NCI-H345 (cell line): ENCODE results near the gene ZNF727.
"Not testable (repeated sequence)": the region's sequence is repeated elsewhere in the genome, so short reads cannot be mapped to it uniquely, and the experiment has no call there.

Experiments used
- DNase-seq: peaks from one replicate; lab custom pipeline; 2025; lab: John Stamatoyannopoulos, UW

The ZNF727 gene

DNA sequence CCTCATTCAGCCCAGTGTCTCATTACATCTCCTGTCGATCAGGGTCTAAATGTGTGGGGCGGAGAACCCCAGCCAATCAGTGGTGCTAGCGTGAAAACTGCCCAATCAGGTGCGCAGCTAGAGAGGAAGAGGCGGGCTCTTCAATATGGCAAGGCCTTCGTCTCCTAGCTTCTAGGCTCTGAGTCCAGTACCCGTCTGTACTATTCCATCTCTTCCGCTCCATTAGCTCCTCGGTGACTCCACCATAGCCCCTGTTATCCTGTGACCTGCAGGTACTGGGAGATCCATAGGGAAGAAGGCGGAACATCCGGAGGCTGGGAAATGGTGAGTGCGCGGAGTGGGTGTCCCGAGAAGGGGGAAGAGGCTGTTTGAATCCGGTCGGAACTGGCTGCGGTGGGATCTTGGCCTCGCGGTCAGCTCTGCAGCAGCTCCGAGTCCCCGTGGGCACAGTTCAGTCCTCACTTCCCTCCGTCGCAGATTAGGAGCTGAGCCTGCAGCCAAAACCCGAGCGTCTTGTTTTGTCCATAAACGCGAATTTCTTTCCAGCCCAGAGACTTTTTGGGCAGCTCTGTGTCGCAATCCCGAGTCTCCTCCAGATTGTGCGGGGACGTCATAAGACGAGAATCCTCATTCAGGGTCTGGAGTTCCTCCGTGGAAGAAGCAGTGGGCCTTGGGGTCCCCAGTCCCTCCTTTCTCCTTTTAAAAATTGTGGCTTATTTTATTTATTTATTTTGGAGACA is at the start of gene ZNF727:
Gene ZNF727 (plus strand): TSS at position 134 of the 740 bp plus-strand sequence. CDS start 188 bp downstream, at position 322.
- DNase-seq: no peak

DNA sequence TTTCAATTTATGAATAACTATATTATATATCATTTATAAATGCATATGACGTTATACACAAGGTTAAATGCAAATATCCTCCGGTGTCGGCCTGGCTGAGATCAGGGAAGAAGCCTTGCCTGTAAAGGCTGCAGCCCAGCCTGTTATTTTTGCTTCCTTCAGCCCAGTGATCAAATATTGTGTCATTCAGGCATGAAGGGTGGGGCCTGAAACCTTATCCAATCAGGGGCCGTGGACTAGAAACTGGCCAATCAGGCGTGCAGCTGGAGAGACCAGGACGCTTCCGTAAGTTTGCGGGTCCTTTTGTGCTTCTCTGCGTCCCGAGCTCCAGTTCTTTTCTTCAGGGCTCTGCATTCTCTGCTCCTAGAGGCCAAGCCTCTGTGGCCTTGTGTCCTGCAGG is 46.7 kb upstream of the ZNF727 start, which contains the start of gene ZNF722:
Gene ZNF722 (plus strand): TSS at position 301 of the 400 bp plus-strand sequence. CDS start 113 bp downstream, outside the sequence.
- DNase-seq: no peak

DNA sequence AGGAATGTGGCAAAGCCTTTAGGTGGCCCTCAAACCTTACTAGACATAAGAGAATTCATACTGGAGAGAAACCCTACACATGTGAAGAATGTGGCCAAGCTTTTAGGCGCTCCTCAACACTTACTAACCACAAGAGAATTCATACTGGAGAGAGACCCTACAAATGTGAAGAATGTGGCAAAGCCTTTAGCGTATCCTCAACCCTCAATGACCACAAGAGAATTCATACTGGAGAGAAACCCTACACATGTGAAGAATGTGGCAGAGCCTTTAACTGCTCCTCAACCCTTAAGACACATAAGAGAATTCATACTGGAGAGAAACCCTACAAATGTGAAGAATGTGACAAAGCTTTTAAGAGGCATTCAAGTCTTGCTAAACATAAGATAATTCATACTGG is 29.7 kb upstream of the ZNF727 start:
- not testable (repeated sequence) for DNase-seq

DNA sequence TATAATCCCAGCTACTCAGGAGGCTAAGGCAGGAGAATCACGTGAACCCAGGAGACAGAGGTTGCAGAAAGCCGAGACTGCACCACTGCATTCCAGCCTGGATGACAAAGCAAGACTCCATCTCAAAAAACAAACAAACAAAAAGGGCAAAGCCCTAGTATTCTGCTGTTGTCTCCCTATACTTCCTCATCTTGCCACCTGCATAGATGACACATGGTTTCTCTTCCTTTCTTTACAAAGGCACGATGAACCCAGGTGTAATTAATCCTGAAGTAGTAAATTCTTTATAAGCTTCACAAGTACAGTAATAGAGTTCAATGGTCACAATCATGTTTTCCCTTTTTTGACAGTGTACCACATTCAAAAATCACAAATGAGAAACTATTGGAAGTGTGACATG is 9.8 kb upstream of the ZNF727 start:
- DNase-seq: no peak

DNA sequence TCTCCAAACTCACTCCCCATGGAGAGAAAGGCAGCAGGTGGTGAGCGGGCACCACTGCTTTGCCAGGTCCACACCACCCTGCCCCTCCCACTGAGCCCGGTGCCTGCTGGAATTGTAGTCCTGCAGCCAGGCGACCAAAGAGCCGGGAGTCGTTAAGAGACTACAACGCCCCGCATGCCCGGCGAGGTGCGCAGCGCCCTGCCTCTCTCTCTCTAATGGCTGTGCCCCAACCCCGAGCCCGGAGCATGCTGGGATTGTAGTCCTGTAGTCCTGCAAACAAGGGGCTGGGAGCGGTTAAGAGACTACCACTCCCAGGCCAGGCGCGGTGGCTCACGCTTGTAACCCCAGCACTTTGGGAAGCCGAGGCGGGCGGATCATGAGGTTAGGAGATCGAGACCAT is 8.1 kb upstream of the ZNF727 start:
- no peak for DNase-seq

DNA sequence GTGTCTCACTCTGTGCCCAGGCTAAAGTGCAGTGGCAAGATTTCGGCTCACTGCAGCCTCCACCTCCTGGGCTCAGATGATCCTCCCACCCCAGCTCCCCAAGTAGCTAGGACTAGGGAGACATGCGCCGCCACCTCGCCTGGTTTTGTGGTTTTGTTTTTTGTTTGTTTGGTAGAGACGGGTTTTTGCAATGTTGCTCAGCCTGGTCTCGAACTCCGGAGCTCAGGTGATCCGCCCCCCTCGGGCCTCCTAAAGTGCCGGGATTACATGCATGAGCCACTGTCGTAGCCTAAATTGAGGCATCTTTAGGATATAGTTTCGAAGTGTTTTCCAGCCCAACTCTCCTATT is 781 bp downstream of the ZNF727 start:
- no peak for DNase-seq

DNA sequence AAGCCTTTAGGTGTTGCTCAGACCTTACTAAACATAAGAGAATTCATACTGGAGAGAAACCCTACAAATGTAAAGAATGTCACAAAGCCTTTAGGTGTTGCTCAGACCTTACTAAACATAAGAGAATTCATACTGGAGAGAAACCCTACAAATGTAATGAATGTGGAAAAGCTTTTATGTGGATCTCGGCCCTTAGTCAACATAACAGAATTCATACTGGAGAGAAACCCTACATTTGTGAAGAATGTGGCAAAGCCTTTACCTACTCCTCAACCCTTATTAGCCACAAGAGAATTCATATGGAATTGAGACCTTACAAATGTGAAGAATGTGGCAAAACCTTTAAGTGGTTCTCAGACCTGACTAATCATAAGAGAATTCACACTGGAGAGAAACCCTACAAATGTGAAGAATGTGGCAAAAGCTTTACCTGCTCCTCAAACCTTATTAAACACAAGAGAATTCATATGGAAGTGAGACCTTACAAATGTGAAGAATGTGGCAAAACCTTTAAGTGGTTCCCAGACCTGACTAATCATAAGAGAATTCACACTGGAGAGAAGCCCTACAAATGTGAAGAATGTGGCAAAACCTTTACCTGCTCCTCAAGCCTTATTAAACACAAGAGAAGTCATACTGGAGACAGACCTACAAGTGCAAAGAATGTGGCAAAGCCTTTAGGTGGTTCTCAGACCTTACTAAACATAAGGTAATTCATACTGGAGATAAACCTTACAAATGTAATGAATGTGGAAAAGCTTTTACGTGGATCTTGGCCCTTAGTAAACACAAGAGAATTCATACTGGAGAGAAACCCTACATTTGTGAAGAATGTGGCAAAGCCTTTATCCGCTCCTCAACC is 32.8 kb downstream of the ZNF727 start:
- not testable (repeated sequence) for DNase-seq

DNA sequence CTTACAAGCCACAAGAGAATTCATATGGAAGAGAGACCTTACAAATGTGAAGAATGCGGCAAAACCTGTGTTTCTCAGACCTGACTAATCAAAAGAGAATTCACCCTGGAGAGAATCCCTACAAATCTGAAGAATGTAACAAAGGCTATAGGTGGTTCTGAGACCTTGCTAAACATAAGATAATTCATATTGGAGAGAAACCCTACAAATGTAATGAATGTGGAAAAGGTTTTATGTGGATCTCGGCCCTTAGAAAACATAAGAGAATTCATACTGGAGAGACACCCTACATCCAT is 33.4 kb downstream of the ZNF727 start:
- DNase-seq: no peak

DNA sequence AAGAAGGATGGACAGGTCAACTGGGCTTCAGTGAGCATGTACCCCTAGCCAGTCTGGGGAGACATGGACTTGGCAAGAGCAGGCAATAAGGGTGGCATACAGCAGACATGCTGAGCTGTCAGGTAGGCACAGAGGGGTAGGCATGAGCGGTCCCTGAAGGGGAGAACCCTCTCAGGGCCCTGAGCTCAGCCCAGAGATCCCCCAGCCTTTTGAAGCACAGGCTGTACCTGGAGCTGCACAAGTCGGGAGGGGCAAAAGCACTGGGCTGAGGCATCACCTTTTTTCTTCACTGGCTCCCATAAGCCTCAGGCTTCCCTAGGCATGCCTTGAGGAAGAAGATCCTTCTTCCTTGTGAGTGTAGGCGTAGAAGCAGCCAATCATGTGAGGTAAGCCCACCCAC is 42.3 kb downstream of the ZNF727 start:
- DNase-seq: no peak

DNA sequence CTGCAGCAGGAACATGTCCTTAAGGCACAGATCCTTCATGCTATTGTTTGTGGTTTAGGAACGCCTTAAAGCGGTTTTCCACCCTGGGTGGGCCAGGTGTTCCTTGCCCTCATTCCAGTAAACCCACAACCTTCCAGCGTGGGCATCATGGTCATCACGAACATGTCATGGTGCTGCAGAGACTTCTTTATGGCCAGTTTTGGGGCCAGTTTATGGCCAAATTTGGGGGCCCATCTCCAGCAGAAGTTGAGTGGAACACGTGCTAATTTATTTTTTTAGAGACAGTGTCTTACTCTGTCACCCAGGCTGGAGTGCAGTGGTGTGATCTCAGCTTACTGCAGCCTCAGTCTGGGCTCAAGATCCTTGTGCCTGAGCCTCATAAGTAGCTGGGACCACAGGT is 43.6 kb downstream of the ZNF727 start:
- DNase-seq: not testable (repeated sequence)
